Stimulated activated CD4-positive, alpha-beta T cell treated with anti-CD3 and anti-CD28 coated beads, Interleukin-12 subunit alpha, Interleukin-12 subunit beta, amount 100 ng/mL, for 24 hours (primary cell): Measurements from ENCODE around the gene NUP205.
"Not testable (repeated sequence)": the region's sequence is repeated elsewhere in the genome, so short reads cannot be mapped to it uniquely, and the experiment has no call there.

Source experiments
- DNase-seq, 2 experiments: peaks; one replicate each; pipeline ENCODE4 v3.0.0-alpha.2; 2020; ENCODE audit warnings: low read depth in 2 of 2

NUP205 gene

DNA sequence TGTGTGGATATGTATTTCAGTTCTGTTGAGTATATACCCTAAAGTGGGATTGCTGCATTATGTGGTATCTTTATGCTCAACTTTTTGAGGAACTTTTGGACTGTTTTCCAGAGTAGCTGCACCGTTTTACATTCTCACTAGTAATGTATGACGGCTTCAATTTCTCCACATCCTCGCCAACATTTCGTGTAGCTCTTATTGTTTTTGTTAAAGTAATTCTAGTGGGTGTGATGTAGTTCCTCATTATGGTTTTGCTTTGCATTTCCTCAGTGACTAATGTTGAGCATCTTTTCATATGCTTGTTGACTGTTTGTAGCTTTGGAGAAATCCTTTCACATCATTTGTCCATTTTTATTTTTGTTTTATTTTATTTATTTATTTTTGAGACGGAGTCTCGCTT, 109.1 kb downstream of the NUP205 start:
- DNase-seq = no peak

DNA sequence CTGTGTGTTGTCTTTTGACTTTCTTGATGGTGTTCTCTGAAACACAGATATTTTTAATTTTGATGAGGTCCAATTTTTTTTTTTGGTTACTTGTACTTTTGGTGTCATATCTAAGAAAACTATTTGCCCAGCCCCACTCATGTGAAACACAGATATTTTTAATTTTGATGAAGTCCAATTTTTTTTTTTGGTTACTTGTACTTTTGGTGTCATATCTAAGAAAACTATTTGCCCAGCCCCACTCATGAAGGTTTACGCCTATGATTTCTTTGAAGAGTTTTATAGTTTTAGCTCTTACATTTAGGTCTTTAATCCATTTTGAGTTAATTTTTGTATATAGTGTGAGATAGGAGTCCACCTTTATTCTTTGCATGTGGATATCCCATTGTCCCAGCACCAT, 109.9 kb downstream of the NUP205 start:
- not testable (repeated sequence) for DNase-seq

DNA sequence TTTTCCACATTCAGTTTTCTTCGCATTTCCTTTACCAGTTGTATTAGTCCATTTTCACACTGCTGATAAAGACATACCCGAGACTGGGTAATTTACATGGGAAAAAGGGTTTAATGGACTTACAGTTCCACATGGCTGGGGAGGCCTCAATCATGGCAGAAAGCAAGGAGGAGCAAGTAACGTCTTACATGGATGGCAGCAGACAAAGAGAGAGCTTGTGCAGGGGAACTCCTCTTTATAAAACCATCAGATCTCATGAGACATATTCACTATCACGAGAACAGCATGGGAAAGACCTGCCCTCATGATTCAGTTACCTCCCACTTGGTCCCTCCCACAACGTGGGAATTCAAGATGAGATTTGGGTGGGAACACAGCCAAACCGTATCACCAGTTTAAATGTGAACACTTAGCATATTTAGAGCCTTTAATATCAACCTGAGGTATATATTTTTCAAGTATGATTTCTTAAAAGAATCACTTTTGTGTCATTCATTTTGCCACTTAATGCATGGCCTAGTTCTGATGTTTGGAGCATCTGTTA, 111.2 kb downstream of the NUP205 start:
- DNase-seq = not testable (repeated sequence)

DNA sequence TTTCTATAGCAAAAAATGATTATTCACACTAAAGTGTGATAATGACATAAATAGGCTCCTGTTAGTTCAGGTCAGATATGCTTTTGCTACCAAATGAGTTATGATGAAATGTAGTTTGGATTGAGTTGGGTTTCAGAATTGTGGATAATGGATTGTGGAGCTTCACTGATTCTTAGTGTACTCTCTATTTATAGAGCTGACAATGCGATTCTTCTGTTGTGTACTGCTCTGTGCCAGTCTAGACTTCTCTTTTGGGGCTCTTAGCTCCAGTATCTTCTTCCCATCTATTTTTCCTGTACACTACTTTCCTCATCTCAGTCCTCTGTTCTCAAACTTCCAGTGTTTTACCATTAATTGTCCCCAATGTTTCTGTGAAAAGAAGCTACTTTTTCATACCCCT, 112.1 kb downstream of the NUP205 start:
- no peak for DNase-seq

DNA sequence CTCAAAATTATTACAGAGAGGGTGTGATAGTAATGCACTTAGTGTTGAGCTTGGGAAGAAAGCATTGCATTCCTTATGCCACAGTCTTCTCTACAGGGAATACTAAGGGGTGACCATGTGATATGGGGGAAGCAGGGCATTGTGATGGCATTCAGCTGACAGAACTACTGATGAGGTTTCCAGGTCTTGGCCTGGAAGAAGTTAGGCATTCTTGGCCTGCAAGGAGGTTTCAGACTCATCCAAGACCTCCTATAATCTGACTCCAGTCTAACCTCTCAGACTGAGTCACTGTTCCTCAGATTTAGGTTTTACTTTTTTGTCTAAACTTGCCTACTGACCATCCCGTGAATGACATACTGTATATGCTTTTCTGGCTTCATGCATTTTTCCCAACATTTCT, 112.5 kb downstream of the NUP205 start:
- DNase-seq = no peak

DNA sequence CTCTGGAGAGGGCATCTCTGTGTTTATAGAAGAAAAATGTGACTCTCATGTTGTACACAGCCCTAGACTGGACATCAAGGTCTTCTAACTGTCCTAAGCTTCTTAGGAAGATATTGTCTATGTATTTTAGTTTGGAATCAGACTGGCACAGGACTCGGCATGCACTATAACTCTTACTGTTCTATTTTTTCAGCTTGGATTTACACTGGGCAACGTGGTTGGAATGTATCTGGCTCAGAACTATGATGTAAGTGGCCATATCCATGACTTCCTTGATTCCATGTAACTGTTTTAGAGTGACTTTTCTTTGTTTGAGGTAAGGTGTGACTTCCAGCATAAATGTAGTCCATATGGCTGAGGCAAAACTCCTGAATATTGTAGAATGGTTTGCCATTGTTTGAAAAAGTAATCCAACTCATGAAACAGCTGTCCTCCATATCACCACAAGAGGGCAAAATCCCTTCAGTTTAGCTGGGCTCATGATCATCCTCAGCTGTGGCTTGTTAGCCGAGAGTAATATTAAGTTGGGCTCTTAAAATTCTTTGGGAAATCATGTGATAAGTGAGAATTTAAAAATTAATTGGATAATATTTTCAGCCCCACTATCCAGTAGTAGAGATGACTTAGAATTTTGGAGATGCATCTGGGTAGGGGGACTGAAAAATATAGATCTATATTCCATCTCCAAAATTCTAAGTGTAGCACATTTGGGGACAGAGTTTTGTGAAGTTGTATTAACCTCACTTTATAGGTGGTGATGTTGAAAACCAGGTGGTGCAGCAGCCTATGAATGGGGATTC, 115.0 kb downstream of the NUP205 start:
- no peak for DNase-seq

DNA sequence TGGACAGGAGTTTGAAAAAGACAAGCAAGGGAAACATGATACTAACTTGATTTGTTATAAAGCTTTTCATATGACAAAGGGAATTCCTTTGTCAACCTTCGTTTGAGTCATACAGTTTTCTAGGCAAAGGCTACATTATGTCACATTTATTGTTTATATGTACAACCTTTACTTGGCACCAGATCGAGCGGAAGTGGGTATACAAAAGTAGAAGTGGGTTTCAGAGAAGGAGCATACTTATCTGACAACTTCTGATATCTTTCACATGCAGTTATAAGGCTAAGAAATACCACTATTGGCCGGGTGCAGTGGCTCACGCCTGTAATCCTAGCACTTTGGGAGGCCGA, 115.6 kb downstream of the NUP205 start:
- no peak for DNase-seq

DNA sequence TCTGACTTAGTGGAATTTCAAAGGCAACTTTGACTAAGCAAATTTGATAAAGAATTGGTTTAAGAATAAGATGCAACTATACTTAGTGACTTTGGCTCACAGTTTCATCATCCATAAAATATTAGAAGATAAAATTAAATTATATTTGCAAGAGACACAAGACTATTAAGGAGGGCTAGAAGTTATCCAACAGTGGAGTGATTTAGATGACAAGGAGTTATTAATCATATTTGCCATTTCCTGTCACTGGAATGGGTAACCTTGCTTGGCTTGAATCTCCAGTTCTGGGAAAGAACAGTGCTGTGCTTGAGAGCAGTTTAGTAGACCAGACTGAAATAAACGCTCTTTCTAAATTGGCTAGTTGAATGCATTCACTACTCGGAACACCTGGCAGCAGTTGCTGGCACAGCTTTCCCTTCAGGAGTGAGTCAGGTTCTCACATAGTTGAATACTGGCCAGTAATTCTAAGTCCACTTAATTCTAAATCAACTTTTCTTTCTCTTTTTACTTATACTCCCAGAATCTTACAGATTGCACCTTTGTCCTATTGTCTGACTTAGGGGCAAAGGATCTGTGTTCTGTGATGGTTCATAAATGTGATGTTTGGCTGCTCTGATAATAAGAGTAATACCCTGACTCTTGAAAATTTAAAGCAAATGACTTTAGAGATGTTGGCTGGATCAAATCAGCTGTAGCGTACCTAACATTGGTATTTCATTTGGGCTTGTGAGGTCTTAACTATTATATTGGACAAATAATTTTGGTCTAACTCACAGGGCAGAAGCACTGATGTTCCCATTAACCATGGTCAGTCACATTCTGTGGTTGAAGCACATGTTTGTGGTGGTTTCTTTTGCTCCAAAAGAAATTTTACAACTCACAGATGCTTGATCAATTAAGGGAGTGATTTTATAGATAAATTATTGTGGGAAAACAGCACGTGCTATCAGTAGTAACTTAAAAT, 121.2 kb downstream of the NUP205 start:
- no peak for DNase-seq

DNA sequence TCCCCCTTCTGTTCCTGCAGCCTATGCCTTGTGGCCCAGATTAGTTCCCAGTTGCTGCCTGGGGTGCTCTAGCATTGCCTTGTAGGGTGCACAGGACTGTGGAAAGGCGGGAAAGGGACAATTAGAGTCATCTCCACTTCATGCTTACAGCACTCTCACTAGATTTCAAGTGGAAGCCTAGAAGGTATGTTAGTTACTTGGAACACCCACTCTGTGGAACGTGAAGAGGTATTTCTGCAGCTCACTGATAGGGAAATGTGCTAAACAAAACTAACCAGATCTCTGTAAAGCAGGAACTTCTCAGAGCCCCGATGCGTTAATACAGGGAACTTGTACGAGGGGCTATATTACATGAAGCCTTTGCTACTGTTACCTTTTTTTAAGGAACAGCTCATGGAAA, 124.0 kb downstream of the NUP205 start:
- no peak for DNase-seq

DNA sequence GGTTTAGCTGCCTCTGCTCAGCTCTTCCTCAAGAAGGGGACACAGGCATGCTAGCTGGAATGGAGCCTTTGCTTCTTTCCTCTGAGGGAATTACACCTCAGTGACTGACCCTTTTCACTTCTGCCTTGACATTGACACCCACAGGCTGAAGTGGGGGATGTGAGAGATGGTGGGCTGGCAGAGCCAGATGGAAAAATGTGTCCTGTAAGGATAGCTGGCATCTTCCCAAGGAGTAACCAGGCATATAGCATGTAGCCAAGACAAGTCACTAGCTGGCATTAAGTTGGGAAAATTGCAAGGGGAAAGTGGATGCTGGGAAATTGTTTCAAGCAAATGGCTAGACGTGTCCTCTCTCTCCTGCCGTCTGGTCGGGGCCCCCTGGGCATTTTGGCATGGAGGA, 124.5 kb downstream of the NUP205 start:
- no peak for DNase-seq

DNA sequence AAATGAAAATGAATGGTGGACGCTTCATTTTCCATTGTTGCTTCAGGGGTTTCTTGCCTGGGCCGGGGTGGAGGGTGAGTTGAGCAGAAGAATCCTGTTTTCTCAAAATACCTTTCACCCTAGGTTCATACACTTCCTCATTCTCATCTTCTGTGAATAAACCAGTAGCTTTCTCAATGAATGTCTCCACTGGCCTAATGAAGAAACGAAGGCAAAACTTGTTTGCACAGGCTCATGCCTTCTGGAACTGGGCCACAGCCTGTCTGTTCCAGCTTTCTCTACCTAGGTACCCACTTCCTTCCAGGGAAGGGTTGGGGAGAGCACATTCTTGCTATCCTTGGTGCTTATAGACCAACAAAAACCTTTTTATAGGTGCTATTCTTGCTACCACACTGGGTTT, 125.9 kb downstream of the NUP205 start:
- no peak for DNase-seq

DNA sequence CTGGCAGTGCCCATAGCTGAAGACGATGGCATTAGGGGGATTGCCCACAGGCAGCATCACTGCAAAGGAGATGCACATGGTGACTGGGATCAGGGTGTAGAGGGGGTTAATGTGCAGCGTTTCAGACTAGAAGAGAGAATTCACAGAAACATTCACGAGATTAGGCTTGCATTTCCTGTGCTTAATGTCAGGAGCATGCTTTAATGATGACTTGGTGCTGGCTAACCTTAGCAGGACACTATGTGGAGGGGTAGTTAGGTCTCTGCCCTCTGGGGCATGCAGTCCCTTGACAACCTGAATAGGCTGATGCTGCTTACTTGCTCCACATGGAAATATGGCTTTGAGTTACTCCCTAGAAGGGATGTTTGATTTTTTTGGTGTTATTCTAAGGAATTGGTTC, 126.4 kb downstream of the NUP205 start:
- DNase-seq = no peak

DNA sequence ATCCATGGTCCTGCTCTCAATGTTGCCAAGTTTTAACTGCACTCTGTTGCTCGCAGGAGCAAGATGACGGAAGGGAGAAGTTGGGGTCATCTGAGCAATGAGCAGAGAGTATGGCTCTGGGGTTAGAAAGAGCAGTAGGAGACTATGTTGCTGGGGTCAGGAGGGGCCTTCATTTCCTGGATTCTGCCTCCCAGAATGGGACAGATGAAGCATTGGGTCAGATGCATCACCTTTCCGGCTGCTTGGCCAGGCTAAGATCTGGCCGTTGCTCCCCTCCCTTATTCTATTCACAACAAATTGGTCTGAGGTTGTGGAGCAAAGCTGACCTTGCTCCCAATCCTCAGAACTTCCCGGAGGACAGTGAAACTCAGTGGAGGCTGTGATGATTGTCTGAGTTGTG, 127.0 kb downstream of the NUP205 start:
- DNase-seq = no peak

DNA sequence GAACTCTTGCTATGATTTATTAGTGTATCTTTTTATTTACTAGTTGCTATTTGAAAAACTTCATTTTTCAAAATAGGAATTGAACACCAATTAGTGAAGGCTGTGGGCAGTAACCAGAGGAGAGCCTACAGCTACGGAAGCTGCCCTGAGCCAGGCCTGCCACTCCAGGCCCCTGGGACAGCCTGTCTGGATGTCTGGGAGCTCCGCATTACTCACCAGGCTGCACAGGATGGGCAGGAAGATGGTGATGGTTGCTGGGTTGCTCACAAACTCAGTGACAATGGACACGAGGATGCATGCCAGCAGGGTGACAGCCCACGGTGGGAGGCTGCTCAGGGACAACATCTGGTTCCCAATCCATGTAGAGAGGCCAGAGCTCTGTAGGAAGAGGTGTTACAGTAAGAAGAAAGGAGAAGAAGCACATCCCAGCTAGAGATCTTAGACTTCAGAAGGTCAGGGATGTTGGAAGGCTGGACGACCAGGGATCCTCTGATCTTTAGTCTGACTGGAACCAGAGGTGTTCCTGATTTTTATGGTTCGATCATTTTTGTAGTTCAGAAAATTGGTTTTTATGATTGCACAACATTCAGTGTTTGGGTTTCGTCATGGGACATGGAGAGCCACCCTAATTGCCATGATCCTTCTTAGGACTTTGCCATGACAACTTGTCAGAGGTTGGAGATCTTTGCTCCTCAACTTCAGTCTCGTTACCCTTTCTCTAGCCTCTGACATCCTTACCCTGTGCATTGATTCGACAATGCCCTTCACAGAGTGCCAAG, 127.8 kb downstream of the NUP205 start:
- no peak for DNase-seq

DNA sequence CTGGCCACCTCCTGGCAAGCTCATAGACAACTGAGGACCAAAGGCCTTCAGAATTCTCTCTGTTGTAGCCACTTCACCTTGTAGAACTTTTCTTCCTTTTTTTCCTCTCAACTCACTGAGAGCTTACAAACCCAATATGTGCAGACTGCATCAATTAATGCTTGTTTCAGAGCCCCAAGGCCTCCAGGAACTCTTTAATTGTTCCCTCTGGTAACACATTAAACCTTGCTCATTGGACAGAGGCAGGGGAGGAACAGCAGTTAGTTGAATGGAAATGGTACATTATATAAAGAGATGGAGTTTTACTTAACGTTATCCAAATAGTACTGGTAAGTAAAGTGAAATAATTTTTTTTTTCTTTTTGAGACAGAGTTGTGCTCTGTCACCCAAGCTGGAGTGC, 129.7 kb downstream of the NUP205 start:
- no peak for DNase-seq

DNA sequence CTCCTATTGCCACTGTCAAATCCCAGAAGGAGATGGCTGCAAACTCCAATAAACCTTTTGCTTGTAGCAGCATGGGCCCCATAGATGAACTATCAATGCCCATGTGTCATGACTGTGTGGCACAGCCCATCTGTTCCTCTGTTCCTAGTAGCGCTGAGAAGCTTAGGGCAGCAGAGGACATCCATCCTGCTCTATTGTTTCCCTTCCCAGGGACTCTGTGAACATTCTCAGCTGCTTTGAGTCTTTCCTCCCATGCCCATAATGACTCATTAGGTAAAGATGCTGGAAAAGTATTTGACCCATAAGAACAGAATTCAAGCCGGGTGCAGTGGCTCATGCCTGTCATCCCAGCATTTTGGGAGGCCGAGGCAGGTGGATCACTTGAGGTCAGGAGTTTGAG, 132.8 kb downstream of the NUP205 start:
- no peak for DNase-seq

DNA sequence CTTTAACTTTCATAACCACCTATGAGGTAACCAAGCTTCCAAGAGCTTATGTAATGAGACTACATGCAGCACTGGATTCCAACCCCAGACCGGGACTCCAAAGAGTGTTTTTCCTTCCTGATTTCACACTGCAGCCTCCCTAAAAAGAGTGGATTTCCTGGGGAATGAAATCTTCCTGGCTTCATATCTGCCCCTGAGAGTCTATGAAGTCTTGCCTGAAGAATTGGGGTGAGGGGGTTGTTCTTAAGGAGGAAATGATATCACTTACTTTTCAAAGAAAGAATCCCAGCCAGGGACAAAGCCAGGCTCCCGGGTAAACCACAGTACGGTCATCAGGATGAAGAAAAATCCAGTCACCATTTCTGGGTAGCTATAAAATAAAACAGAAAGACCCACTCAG, 134.3 kb downstream of the NUP205 start:
- no peak for DNase-seq

DNA sequence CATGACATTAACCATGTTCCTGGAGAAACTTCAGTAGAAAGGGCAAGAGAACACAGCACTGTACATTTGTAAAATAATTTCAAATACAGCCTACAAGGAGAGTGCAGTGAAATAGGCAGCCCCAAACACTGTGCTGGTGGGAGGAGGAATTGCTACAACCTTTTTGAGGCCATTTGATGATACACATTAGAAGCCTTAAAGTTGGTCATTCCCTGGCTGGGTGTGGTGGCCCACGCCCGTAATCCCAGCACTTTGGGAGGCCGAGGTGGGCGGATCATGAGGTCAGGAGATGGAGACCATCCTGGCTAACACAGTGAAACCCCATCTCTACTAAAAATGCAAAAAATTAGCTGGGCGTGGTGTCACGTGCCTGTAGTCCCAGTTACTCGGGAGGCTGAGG, 134.9 kb downstream of the NUP205 start:
- not testable (repeated sequence) for DNase-seq

DNA sequence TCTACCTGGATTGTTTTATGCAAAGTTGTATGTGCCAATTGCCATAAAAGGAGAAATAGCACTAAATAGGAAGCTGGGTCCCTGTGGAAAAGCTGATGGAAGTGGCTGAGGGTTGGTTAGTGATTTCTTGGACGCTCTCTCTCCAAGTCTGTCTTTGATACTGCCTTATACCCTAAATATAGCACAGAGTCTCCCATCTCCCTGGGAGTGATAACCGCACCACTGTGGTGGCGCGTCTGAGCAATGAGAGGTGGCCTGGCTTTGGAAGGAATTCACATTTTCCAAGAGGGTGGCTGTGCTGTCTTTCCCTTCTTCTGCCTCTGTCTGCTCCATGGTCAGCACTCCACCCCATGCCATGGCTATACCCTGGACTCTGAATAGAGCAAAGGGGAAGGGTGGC, 135.8 kb downstream of the NUP205 start:
- no peak for DNase-seq

DNA sequence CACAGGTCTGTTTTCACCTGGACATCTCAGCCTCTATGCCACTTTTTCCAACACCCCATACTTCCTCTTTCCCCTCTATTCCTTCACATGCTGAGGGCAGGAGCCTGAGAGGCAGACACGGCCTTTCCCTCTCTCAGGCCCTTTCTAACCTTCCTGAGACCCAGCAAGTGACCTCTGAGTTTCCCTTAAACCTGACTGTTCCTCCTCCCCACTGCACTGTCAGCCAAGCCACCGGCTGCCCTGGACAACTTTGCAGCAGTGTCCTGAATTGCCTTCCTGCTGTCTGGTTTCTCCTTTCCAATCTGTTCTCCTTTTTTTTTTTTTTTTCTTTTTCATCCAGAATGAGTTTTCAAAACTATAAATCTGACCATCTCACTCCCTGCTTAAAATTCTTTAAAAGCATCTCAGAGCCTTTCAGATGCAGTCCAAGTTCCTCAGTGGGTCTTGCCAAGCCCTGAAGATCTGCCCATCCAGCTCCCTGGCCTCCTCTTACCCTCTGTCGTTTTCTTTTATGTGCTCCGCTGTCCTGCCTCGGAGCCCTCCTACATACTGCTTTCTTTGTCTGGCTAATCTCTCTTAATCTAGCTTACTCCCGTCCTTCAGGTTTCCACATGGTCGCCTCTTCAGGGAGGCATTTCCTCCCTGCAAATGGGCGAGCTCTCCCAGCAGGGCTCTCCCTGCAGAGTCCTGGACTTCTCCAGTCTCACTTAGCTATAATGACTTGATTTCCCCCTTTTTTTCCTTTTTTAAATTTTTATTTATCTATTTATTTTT, 139.7 kb downstream of the NUP205 start:
- no peak for DNase-seq
